HG02798 (cell line): Measurements from ENCODE around the gene NUDT14.

Source experiments
- ATAC-seq: cut with Tn5 transposase; IDR thresholded peaks from one replicate; pipeline ENCODE4 v1.9.1; 2021; ENCODE audit warnings: mild to moderate bottlenecking; ENCODE audit not compliant: unreplicated experiment, poor library complexity

The NUDT14 gene

GRCh38 chr14:105212541-105213300, 31.6 kb upstream of the NUDT14 start:
- no peak for ATAC-seq

DNA sequence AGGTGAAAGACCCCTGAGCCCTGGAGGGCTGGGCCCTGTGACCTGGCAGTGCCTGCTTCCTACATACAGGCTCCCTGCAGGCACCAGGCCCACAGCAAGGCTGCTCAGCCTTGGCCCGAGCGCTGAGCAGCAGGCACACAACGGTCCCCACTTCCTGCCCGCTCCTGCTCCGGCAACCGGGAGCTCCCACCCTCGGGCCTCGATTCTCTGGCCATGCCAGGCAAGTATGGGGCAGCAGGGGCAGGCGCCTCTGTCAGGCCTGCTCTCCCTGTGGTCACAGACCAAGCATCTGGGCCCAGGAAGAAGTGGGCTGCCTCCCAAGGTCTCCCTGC, 30.6 kb upstream of the NUDT14 start:
- no peak for ATAC-seq

- no peak for ATAC-seq
These were observed 30.1 kb upstream of the NUDT14 start for GRCh38 chr14:105211086-105211757.

- ATAC-seq: no peak
These were observed 29.3 kb upstream of the NUDT14 start for GRCh38 chr14:105210266-105211025.

GRCh38 chr14:105209646-105210045, 28.5 kb upstream of the NUDT14 start:
- no peak for ATAC-seq

DNA sequence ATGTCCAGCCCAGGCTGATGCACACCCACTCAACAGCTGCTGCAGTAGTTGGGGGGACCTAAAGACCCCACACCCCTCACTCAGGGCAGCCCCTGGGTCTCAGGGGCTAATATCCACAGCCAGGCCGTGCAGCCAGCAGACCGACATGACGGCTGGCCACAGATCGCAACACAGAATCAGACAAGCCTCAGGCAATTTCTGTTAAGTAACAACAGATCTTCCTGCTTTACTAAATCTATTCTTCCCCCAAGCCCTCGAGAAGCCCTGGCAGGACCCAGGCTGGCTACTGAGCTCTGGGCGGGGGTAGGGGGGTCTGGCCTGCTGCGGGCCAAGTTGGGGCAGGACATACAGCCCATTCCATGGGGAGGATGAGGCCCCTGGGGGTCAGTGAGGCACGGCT, 28.0 kb upstream of the NUDT14 start:
- ATAC-seq: no peak

- ATAC-seq: no peak
These were observed 27.6 kb upstream of the NUDT14 start for GRCh38 chr14:105208738-105209075.

DNA sequence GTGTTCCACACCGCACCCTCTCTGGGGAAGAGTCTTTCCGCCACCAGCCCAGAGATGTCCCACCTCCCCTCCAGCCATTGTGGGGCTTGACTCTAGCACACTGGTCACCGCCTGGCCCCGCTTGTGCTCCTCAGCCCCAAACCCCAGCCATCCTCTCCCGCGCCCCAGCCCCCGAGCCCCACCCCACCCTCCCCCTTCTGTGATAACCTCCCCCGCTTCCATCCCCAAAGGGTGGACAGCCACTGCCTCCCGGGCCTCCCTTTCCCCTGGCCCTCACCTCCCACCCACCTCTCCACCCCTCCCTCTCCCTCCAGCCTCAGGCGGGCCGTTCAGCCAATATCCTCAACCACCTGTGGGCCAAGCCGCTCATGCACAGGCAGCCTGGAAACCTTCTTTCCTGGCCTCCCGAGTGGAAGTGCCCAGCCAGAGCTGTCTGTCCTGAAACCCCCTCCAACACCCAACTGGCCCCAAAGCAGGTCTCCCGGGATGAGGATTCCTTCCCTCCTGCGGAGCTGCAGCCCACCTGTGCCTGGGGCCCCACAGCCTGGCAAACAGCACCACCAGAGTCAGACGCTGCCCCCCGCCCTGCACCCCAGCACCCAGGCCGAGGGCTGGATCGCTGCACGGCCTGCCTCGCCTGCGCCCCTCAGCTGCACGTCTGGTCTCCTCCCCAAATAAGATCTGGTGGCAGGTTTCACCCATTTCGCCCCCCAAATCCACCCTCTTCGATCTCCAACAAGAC, 27.1 kb upstream of the NUDT14 start:
- ATAC-seq: no peak

GRCh38 chr14:105207460-105207901, 26.4 kb upstream of the NUDT14 start:
- no peak for ATAC-seq

- no peak for ATAC-seq
These were observed 25.8 kb upstream of the NUDT14 start for GRCh38 chr14:105206873-105207272.

DNA sequence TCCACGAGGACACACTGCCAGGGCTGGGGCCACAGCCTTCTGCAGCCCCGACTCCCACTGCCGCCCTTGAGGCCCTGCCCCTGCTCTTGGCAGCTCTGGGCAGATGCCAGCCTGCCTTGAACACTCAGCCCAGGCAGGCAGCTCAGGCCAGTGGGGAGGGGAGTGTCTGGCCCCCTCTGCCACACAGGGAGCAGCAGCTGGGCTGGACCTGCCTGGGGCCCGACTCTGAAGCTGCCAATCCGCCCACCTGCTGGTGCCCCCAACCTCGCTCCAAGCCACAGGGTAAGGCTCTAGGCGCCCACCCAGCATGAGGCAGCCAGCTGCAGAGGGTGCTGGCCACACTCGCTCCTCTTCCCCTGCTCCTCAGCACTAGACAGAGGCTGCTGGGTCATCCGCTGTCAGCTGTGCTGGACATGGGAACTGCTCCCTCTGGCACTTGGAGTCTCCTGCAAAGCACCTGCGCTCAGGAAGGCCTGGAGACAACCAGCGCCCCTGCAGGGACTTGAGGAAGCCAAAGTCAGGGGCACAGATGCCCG, 24.6 kb upstream of the NUDT14 start:
- no peak for ATAC-seq

GRCh38 chr14:105204931-105205672, 24.0 kb upstream of the NUDT14 start:
- no peak for ATAC-seq

DNA sequence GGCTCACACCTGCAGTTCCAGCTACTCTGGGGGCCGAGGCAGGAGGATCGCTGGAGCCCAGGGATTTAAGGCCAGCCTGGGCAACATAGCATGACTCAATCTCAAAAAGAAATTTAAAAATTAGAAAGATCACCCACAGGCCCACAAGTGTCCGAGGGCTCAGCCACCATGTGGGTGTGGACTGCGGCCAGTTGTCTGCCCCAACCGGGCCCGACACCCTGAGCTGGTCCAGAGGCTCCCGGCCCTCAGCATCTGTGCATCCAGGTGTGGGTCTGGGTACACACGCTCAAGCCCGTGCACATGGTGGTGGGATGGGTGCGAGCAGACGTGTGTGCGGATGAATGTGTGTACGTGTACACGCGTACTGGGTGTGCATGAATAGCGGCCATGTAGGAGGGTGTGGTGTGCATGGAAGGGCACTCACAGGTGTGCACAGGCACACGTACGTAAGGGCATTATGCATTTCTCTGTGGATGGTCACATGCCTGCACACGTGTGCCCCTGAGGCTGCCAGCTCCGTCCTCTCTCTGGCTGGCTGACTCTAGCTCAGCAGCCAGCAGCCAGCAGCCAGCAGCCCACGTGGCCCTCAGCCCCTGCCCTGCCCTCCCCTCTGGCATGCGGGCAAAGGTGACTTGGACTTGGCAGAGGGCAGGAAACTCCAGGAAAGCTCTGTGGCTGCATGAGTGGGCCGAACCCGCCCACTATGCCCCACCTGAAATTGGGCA, 23.3 kb upstream of the NUDT14 start:
- no peak for ATAC-seq

DNA sequence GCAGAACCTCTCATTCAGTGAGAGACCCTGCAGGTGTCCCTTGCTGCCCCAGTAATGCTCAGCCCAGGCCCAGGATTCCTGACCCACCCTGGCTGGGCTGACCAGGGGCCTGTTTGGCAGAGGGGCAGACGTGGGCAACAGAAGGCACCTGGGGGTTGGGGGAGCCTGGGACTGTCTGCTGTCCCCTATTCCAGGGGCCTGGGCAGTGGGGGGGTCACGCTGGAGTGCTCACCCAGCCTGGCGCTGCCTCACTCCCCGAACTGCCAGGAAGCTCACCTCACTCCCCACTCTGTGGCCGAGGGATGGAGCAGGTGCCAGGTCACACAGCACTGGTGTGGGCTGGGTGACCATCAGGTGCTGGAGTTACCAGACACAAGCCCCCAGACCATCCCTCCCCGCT, 22.6 kb upstream of the NUDT14 start:
- no peak for ATAC-seq

GRCh38 chr14:105203057-105203531, 22.0 kb upstream of the NUDT14 start:
- ATAC-seq: no peak

- ATAC-seq: no peak
These were observed 20.9 kb upstream of the NUDT14 start for GRCh38 chr14:105201925-105202513.

- no peak for ATAC-seq
These were observed 20.2 kb upstream of the NUDT14 start for GRCh38 chr14:105201156-105201924.

DNA sequence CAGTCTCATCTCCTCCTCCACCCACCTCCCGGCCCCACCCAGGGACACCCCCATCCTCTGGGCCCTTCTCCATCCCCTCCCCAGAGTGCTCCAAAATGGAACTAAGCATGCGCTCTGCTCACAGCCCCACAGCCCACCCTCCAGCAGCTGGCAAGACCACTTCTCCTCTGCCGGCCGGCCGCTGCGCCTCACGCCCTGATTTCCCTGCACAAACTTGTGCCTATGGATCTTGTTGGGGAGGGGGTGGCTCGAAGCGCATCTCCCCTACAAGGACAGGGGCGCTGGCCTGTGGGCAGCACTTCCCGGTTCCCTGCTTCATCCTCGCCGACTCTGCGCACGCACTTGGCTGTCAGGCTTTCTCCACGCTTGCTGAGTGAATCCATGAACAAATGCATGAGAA, 19.5 kb upstream of the NUDT14 start:
- no peak for ATAC-seq
